Suprapubic skin (tissue), 4 donors: Measurements from ENCODE around the gene CCDC85C. TPM values are rescaled to one million over a fixed set of nuclear protein-coding genes. Genes with fewer than 3 reads are reported as not detected.

ENCODE experiments used
- DNase-seq, 2 donors: peaks; one replicate each; pipeline ENCODE4 v3.0.0-alpha.2; 2019; ENCODE audit warnings: low spot score in 2 of 2
- H3K27ac ChIP-seq: fragments of 200-600 bp; sonication (generic); one replicate; pipeline ENCODE4 v1.5.1; 2019
- H3K27me3 ChIP-seq: fragments of 200-600 bp; sonication (generic); one replicate; pipeline ENCODE4 v1.5.1; 2019
- H3K36me3 ChIP-seq: fragments of 200-600 bp; sonication (generic); one replicate; pipeline ENCODE4 v1.5.1; 2019
- H3K4me1 ChIP-seq: fragments of 200-600 bp; sonication (generic); one replicate; pipeline ENCODE4 v1.5.1; 2019
- H3K4me3 ChIP-seq: fragments of 200-600 bp; sonication (generic); one replicate; pipeline ENCODE4 v1.5.1; 2019; ENCODE audit warnings: mild to moderate bottlenecking
- H3K9me3 ChIP-seq: fragments of 200-600 bp; sonication (generic); one replicate; pipeline ENCODE4 v1.5.1; 2019
- CTCF ChIP-seq, 2 donors: fragments of 200-600 bp in 1 of 2; fragments of 450-650 bp in 1 of 2; sonication (generic) in 1 of 2; IDR thresholded peaks; one replicate each; pipeline ENCODE4 v1.5.1; 2016 to 2019; ENCODE audit warnings: antibody characterized with exemption in 2 of 2, mild to moderate bottlenecking in 1 of 2, moderate library complexity in 1 of 2
- EP300 ChIP-seq: sonication (generic); formaldehyde crosslinking; IDR thresholded peaks from one replicate; pipeline ENCODE4 v1.6.1; 2017; ENCODE audit warnings: antibody characterized with exemption
- POLR2A ChIP-seq, 2 donors: fragments of 450-650 bp; IDR thresholded peaks; one replicate each; pipeline ENCODE4 v1.6.1; 2017; ENCODE audit warnings: antibody characterized with exemption in 2 of 2, mild to moderate bottlenecking in 2 of 2, moderate library complexity in 2 of 2
- POLR2AphosphoS5 ChIP-seq, 3 donors: sonication (generic); formaldehyde crosslinking; IDR thresholded peaks; one replicate each; pipeline ENCODE4 v1.6.1; 2017; ENCODE audit warnings: antibody characterized with exemption in 3 of 3
- WGBS: methylation state at CpG from one replicate; pipeline ENCODE4 v1.1.5; 2018; 5-methylcytosine and 5-hydroxymethylcytosine counted together
- total RNA-seq, 4 donors: library from RNA; depleted of rRNA; stranded (reverse); fragments of >200 nt; gene quantifications; one replicate each; pipeline ENCODE4 v1.1.0, GENCODE V29; 2016

The CCDC85C gene
- total RNA-seq, 4 donors from 2014 or later = 18.8 to 53.2 (median 48.0) TPM

GRCh38 chr14:99576761-99577705, 27.0 kb downstream of the CCDC85C start:
- TF ChIP-seq POLR2A (IDR thresholded peaks at IDR 0.05) (no peak), EP300 (no peak), CTCF (IDR thresholded peaks at IDR 0.05) (no peak), POLR2AphosphoS5 (IDR thresholded peaks at IDR 0.05) (no peak)
- H3K36me3 ChIP-seq = no peaks in the 10 kb centered on the region
- H3K27ac ChIP-seq = peak overlapping the region; percentile 63
- WGBS = 74% methylated on average over 23 of the region's 26 CpGs
- H3K9me3 ChIP-seq = no peaks in the 10 kb centered on the region
- no peaks in the 10 kb centered on the region for H3K27me3 ChIP-seq
- H3K4me1 ChIP-seq = peaks cover 75% of the 10 kb centered on the region
- no peak for DNase-seq
- H3K4me3 ChIP-seq = no peak overlapping the region

- no peaks in the 10 kb centered on the region for H3K27me3 ChIP-seq
- H3K9me3 ChIP-seq = no peaks in the 10 kb centered on the region
- no peaks in the 10 kb centered on the region for H3K36me3 ChIP-seq
- peak overlapping the region; percentile 63 for H3K27ac ChIP-seq
- TF ChIP-seq CTCF (IDR thresholded peaks at IDR 0.05) (no peak), POLR2AphosphoS5 (IDR thresholded peaks at IDR 0.05) (no peak), POLR2A (IDR thresholded peaks at IDR 0.05) (no peak), EP300 (no peak)
- 40% methylated on average over 1 of the region's 5 CpGs for WGBS
- DNase-seq = no peak
- H3K4me1 ChIP-seq = peaks cover 75% of the 10 kb centered on the region
- no peak overlapping the region for H3K4me3 ChIP-seq
Observed at GRCh38 chr14:99576304-99576703, 27.7 kb downstream of the CCDC85C start.

- peaks cover 72% of the 10 kb centered on the region for H3K4me1 ChIP-seq
- no peaks in the 10 kb centered on the region for H3K9me3 ChIP-seq
- peak in 1 of 3 donors; percentile 69 for TF ChIP-seq POLR2AphosphoS5 (IDR thresholded peaks at IDR 0.05)
- no peak for TF ChIP-seq EP300
- peak in 1 of 2 donors; percentile 8 for TF ChIP-seq CTCF (IDR thresholded peaks at IDR 0.05)
- no peak for TF ChIP-seq POLR2A (IDR thresholded peaks at IDR 0.05)
- peak overlapping the region; percentile 63 for H3K27ac ChIP-seq
- H3K36me3 ChIP-seq = no peaks in the 10 kb centered on the region
- H3K4me3 ChIP-seq = no peak overlapping the region
- no peaks in the 10 kb centered on the region for H3K27me3 ChIP-seq
- 70% methylated on average over 15 of the region's 22 CpGs for WGBS
- DNase-seq = peak in 1 of 2 donors; percentile 80
Observed at GRCh38 chr14:99575043-99576023, 28.7 kb downstream of the CCDC85C start.

- H3K4me1 ChIP-seq = peaks cover 61% of the 10 kb centered on the region
- H3K27ac ChIP-seq = peak overlapping the region; percentile 63
- TF ChIP-seq POLR2AphosphoS5 (IDR thresholded peaks at IDR 0.05) (no peak), POLR2A (IDR thresholded peaks at IDR 0.05) (no peak), EP300 (no peak), CTCF (IDR thresholded peaks at IDR 0.05) (no peak)
- no peaks in the 10 kb centered on the region for H3K27me3 ChIP-seq
- H3K9me3 ChIP-seq = no peaks in the 10 kb centered on the region
- WGBS = 54% methylated on average over 10 of the region's 11 CpGs
- no peak for DNase-seq
- no peaks in the 10 kb centered on the region for H3K36me3 ChIP-seq
- no peak overlapping the region for H3K4me3 ChIP-seq
Observed at GRCh38 chr14:99574099-99574880, 29.7 kb downstream of the CCDC85C start.
